HG02571 (cell line): ENCODE results near the gene LBP.
"Not testable (repeated sequence)": the region's sequence is repeated elsewhere in the genome, so short reads cannot be mapped to it uniquely, and the experiment has no call there.

Source experiments
- ATAC-seq: cut with Tn5 transposase; IDR thresholded peaks from one replicate; pipeline ENCODE4 v1.9.1; 2021; ENCODE audit warnings: mild to moderate bottlenecking, moderate library complexity; ENCODE audit not compliant: unreplicated experiment

LBP gene

DNA sequence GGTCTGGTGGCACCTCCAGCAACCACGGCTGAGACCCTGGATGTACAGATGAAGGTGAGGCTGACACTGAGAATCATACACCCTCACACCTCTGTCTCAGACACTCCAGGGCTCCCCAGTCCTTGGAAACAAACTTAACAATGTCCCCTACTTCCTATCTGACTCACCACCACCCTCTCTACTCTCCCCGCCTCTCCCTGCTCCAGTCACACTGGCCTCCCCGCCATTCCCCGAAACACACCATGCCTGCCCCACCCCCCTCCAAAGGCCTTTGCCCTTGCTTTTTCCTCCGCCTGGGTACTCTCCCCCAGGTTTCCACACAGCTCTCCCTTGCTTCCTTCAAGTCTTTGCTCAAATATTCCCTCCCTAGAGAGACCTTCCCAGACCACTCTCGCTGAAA, 26.1 kb upstream of the LBP start:
- ATAC-seq: no peak

DNA sequence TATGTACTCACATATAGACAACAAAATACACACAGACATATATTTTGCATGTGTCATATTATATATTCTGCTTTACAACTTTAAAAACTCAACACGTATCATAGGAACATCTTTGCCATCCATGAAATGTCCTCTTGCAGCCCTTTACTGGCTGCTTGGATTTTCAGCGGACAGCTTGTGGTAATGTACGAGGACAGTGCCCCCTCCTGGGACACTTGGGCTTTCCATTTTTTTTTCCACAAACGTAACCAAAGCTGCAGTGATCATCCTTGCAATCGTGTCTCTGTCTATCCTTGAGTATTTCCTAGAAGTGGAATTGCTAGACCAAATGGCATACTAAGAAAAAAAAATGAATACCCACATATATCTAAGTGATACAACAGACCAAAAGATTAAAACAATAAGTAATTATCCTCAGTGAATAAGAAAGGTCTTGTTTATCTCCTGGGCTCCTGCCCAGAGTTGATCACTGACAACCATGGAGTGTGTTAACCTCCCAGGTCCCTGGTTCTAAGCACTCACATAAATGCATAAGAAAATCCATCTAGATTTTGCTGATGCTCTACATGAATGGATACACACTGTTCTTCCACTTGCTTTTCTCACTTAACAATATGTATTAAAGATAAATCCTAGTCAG, 24.2 kb upstream of the LBP start:
- ATAC-seq: no peak

DNA sequence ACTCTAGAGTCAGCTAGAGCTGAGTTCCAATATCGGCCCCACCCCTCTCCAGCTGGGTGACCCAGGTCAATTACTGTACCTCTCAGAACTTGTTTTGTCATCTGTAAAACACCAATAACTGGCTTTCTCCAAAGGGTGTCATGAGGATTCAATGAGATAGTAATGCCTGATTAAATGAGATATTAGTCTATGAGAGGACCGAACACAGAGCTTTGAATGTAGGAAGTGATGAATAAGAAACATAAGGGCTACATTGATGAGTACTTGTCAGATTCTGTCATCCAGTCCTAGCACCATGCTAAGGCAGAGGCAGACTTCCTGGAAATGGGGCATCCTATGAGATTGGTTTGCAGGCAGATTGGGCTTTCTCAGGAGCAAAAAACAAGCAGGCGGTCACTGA, 22.1 kb upstream of the LBP start:
- ATAC-seq: no peak

DNA sequence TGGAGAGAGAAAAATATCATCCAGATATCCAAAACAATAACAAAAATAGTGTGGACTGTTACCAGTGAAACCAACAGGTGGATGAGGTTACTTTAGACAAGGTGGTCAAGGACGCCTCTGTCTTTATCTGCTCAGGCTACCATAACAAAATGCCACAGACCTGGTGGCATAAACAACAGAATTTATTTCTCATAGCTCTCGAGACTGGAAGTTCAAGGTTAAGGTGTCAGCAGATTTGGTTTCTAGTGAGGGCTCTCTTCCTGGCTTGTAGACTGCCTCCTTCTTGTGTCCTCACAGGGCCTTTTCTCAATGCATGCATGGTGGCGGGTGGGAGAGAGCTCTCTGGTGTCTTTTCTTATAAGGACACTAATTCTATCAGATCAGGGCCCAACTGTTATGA, 21.1 kb upstream of the LBP start:
- no peak for ATAC-seq

DNA sequence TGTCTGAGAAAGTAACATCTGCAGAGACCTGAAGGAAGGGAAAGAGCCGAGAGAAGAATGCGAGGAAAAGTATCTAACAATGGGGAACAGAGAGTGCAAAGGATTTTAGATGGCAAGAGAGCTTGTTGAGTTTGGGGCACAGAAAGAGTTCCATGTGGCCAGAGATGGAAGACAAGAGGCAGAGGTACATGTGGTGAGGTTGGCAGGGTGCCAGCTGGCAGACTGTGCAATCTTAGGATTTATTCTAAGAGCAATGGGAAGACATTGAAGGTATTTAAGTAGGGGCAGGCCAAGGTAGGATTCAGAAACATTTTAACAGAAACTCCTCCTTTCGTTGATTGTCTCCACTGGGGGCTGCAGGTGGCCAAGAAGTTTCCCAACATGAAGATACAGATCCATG, 20.4 kb upstream of the LBP start:
- ATAC-seq: no peak

DNA sequence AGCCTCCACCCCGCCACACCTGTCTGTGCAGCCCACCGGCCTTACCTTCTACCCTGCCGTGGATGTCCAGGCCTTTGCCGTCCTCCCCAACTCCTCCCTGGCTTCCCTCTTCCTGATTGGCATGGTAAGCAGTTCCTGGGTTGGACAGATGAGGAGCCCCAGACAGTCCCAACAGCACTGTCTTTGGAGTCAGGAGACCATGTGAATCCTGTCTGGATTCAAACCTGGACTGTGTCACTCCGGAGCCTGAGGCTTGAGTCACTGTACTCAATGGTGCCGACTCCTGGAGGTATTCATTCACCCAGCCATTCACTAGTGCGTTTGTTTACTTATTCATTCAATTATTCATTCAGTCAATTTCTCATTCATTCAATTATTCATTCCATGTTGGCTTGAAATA, 20.0 kb upstream of the LBP start:
- ATAC-seq: no peak

DNA sequence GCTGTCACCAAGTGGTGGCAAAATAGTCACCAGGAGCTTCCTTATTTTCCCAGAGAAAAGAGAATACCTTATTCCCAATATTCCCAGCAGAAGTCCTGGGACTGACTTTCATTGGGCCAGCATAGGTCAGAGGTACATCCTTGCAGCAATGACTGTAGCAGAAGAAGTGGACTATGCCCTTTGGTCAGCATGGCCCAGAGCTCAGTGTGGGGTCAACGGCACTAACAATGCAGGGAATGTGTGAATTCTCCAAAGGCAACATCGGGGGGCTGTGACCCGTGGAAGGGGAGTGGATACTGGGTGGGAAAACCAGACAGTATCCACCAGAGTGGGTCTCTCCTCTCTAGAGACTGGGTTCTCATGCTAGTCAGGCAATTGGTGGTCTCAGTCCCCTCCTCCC, 15.6 kb upstream of the LBP start:
- ATAC-seq: no peak

DNA sequence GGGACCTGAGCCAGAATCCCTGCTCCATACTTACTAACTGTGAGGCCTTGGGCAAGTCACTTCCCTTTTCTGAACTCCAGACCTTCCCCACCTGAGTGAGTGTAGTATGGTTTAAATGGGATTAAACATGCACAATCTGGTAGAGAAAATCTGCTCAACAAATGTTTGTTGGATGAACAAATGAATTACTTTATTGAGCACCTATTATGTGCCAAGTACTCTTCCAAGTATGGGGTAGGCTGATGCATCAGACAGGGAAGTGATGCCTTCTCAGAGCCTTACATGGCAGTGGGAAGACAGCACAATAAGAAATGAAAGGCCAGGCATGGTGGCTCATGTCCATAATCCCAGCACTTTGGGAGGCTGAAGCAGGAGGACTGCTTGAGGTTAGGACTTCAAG, 15.0 kb upstream of the LBP start:
- no peak for ATAC-seq

DNA sequence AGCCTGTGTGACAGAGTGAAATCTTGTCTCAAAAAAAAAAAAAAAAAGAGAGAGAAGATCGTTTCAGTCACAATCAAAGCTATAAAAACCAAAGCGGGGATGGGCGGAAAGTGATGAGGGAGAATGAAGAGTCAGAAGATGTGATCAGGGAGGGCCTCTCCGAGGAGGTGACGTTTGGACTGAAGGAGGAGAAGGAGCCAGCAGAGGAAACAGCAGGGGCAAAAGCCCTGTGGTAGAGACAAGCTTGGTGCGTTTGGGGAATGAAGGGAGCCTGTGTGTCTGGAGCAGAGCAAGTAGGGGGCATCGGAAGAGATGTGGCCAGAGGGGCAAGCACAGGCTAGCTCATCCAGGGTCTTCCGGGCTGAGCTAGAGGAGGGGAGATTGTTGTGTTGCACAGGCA, 14.5 kb upstream of the LBP start:
- ATAC-seq: no peak

DNA sequence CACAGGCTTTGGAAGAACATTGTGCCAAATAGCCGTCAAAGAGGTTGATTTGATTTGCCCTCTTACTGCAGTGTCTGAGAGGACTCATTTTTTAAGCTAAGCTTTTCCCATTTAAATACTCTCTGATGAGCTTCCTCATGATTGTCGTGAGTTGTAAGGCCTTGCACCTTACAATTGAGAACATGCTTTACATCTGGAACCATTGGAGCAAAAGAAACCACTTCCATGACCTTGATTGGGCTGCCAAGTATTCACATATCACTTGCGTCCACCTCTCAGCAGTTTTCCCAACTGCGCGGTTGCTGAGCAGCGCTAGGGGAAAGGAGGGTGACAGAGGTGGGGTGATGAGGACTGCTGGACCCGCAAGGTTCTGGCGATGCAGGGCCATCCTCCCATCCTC, 12.3 kb upstream of the LBP start:
- no peak for ATAC-seq

DNA sequence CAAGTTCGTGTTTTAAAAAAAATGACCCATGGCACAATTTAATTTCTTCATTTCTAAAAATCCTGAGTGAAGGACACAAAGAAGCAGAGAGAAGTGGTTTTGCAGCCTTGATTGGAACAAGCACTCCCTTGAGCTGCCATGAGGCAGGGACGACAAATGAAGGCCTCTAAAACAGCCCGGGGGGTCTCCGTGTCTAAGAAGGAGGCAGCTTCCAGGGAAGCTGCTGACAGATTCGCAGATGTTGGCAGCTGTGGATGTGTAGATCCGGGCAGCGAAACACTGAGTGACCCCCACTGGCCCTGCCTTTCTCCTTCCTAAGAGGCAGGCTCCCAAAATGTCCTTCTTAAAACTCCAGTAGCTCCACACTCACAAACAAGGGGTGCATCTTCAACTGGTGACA, 9.6 kb upstream of the LBP start:
- no peak for ATAC-seq

DNA sequence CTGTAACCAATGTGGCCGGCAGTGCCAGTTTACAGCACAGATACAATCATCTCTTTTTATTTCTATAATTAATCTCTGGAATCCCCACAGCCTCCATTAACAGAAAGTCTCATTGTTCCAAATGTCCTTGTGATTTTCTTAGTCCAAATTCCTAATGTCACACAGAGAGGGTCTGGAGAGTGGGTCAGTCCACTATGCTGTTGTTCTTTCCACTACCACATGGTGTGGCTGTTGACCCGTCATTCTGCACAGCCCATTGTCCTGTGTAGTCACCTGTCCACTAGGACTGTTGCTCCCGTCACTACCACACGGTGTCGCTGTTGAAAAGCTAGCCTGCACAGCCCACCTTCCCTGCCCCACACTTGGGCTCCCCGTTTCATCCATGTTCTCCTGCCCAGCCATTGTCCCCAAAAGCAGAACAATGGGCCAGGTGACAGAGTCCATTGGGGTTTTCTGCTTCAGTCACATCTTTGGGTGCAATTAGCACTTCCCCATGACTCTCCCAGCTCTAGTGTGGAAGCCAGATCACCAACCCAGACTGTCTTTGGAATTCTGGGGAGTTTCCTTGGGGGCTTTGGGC, 8.6 kb upstream of the LBP start:
- ATAC-seq: no peak

DNA sequence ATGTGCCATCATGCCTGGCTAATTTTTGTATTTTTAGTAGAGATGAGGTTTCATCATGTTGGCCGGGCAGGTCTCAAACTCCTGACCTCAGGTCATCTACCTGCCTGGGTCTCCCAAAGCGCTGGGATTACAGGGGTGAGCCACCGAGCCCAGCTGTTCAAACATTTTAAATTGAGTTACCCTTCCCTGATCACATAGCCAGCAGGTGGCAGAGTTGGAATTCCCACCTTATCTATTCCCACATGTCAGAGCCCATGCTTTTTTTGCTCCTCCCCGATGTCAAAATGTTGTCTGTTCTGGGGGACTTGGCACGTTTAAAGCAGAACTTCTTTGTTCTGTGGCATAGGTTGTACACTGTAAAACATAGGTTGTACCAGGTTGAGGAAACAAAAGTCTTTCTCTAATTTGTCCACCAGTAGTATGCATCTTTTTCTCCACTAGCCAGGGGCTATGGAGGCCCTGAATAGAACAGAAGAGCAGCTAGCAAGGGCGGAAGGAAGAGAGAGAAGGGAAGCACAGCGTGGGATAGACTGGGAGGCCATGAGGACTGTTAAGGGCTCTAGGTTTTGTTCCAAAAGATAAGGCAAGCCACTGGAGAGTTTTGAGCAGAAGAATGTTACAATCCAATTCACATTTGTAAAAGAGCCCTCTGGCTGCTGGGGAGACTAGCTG, 7.3 kb upstream of the LBP start:
- ATAC-seq: no peak

DNA sequence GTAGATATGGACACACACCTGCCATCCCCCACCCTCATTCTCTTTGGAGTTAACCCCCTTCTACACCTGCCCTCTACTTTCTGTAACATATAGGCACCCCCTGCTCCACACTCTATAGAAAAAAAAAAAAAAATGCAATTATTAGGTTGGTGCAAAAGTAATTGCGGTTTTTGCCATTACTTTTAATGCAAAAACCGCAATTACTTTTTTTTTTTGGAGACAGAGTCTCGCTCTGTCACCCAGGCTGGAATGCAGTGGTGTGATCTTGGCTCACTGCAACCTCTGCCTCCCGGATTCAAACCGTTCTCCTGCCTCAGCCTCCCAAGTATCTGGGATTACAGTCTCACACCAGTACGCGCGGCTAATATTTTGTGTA, 6.8 kb upstream of the LBP start:
- not testable (repeated sequence) for ATAC-seq

DNA sequence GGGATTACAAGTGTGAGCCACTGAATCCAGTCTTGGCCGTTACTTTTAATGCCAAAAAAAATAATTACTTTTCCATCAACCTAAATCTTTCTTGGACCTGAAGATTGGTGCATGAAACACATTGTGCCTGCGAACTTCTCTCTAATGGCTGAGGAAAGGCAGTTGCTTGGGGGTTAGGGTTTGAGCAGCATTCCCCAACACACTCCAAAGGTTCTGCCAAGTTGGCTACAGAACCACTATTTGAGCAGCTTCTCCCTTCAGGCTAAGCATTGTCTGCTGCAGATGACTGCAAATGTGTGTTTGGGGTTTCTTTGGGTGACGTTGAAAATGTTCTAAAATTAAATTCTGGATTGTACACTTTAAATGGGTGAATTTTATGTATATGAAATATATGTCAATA, 6.3 kb upstream of the LBP start:
- ATAC-seq: no peak

DNA sequence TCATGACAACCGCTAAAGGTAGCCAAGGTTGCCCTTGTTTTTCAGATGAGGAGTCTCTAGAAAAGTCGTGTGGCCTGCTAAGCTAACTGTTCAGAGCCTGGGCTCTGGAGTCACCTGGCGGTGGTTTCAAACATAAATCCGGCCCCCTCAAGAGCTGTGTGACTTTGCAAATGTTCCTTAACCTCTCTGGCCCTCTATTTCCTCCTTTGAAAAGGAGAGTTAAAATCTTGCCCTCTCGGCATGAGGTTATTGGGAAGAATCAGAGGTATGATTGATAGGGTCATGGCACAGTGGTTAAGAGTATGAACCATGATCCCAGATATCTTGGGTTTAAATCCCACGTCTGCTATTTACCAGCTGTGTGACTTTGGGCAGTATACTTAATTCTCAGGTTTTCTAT, 5.6 kb upstream of the LBP start:
- ATAC-seq: no peak

DNA sequence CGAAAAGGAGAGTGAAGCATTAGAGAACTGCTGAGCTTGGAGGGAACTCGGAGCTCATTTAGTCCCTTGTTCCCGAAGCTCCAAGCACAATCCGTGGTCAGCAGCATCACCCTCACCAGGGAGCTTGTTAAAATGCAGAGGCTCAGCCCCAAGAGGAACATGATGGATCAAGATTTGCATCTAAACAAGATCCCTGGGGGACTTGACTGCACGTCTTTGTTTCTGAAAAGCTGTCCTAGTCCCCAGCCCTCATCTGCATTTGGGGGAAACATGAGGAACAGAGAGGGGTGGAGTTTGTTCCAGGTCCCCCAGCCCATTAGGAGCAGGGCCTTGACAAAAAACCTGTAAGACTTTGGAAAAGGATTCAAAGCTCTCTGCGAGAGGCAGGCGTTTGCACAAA, 4.1 kb upstream of the LBP start:
- ATAC-seq: no peak

DNA sequence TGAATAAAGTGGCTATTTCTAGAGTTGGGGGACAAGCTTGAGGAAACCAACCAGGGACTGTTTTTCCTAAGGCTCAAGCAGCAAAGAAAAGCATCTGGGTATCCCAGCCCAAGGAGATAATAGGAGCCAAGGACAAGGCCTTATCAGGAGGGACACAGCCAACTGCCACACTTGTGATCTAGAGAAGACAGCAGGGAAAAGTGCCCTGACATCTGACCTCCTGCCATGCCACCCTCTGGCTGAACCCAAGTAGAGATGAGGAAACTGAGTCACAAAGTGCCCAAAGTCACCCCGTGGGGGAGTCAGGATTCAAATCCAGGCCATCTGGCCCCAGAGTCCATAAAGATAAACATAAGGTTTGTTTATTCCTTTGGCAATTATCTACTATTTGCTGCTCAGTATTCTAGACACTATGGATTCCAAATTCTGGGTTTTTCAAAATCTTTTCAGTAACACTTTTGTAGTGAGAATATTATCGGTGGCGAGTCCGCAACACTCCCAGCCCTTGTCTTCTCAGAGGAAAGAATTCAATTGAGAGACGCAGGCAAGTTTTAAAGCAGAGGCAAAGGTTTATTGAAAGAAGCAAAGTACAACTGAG, 3.5 kb upstream of the LBP start:
- ATAC-seq: no peak

DNA sequence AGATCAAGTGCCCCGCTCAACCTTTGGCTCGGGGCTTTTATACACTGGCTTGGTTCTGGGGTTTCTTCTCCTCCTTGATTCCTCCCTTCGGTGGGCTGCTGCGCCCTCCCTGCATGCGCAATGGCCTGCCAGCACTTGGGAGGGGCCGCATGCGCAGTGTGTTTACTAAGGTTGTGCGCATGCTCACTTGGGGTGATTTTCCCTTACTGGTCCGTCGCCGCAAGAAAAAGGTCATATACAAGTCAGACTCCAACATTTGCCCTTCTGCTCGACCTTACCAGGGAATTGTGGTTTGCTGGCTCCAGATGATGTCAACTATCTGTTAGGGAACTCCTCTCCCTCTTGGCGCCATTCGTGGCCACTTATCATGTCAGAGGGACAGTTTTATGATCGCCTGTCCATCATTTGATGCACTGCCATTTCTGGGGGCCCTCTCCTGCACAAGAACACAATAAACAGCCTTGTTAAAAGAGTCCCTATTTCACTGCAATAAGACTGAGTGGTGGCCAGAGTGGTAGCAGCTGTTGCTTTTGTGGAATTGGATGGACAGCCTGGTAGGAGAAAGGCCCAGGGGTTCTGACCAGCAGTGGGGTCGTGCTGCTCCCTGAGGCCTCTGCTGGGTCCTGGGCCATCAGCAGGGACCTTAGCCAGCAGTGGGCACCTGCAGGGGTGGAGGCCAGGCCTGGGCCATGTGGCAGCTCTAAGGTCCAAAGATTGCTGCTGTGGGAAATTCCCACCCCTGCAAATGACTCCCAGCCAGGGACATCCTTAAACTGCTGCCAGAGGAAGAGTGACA, 2.8 kb upstream of the LBP start:
- ATAC-seq: no peak

DNA sequence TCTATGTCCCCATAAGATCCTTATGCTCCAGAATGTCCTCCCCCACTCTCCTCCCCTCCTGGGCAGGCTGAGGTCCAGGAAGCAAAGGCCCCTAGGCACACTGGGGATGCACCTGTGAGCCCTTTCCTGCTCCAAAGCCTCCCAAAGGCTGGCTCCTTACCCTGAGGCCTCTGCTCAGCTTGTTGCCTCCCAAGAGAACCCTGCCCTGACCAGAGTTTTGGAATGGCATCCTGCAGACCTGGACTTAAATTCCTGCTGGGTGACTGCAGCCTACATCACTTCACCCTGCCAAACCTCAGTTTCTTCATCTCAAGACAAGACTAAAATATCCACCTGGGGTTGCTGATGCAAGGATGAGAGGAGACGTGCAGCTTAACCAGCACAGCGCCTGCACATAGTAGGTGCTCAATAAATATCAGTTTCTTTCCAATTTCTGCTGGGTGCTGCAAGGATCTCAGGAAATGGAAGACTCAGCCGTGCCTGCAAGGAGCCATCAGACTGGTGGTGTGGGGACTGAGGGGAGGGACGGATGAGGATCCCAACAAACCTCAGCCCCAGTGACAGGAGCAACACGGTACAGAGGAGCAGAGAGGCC, 2.1 kb upstream of the LBP start:
- ATAC-seq: no peak

DNA sequence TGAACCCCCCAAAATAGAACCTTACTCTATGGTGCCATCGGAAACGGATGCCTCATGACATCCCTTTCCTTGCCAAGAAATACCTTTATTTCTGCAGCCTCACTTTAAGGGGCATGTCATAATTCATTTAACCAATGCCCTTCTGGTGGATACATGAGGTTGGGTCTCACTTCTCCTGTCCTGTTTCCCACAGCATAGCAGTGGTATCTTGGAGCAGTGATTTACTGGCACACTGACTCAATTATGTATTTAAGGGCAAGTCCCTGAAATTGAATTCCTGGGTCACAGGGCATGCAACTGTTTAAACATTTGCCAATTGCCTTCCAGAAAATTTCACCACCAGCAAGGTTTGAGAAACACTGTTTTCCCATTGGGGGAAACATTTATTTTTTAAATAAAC, 639 bp upstream of the LBP start:
- no peak for ATAC-seq
